Raji (cell line): Measurements from ENCODE around the gene DERA.

Source experiments
- POLR2A ChIP-seq: IDR thresholded peaks from 2 replicates; pipeline ENCODE4 v1.6.1; 2011; ENCODE audit warnings: low read depth, low read length, control low read depth; ENCODE audit not compliant: insufficient read depth

The DERA gene

GRCh38 chr12:15955281-15955680 lies 44.1 kb downstream of the DERA start:
- TF ChIP-seq POLR2A = no peak

DNA sequence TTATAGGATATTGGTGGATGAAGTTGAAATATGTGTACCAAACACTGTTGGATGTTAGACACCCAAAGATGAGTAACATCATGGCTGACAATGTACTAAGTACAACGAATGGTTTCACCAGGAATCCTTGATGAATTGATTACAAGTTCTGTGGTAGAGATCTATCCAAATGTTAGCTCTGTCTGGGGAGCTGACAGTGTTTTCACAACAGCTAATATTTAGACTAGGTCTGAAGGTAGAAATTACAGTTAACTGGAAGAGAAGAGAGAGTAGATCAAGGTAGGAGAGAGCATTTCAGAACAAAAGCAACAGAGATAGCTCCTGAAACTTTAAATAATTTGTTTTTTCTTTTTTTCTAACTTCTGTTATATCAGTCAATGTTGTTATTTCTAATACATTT lies 44.9 kb downstream of the DERA start:
- TF ChIP-seq POLR2A = no peak

DNA sequence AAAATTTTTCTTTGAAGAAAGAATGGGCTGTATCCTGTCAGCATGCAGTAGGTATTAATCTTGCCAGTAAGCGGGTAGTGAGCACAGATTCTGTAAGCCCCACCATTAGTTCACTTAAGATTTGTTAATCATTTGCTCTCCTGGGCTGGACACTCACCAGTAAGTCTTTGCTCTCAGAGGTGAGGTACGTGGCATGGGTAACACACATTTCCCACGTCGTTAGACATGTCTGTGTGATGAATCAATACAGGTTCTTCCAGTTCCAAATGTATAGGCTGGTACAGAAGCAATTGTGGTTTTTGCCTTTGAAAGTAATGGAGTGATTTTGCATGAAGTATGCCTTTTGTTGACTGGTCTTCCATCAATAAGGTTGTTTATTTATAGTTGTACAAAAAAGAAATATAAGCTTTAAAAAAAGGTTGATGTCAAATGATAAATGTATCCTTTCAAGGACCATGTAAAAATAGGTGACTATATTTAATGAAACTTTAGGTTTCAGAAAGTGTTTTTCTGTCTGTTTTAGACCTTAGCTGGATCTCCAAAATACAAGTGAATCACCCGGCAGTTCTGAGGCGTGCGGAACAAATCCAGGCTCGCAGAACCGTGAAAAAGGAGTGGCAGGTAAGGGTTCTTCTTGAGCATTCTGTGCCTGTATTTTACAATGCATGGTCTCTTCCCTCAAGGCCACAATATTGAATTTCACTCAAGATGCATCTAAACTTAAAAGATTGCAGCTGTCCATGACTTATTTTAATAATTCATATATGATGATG lies 45.5 kb downstream of the DERA start:
- TF ChIP-seq POLR2A = no peak

- no peak for TF ChIP-seq POLR2A
These were observed 51.6 kb downstream of the DERA start for GRCh38 chr12:15962760-15963159.

GRCh38 chr12:15963271-15963670 lies 52.1 kb downstream of the DERA start:
- TF ChIP-seq POLR2A = no peak

DNA sequence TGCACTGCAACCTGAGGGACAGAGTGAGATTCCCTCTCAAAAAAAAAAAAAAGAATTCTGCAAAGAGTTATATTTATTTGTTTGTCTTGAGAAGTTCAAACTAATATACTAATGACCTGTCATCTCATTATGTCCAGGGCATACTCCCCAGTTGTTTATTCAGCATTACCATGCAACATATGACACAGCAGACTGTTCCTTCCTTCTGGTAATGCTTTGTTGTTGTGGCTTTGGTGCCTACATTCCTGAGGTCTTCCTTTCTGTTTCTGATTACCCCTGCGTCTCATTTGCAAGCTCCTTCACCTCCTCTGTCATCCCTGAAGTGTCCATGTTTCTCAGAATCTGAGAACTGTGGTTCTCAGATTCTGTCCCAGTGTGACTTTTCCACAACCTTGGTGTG lies 55.3 kb downstream of the DERA start:
- TF ChIP-seq POLR2A = no peak

GRCh38 chr12:15971211-15971610 lies 60.1 kb downstream of the DERA start:
- TF ChIP-seq POLR2A = no peak

DNA sequence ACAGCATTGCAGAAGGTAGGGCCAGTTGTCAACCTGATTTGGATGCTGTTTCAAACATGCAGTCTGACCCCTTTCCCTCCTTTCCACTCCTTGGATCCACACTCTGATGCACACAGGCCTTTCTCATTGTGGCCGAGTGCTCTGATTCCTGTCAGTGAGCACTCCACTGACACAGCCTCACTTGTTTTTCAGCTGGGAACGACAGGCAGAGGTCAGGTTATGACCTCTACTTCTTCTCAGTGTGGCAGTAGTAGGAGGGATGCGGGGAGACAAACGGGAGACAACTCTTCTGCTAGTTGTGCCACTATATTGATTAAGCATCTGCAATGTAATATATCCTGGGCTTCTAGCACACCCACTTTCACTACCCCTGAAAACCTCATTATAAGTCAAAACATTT lies 61.8 kb downstream of the DERA start:
- TF ChIP-seq POLR2A = no peak

GRCh38 chr12:15977999-15978951 lies 67.1 kb downstream of the DERA start:
- TF ChIP-seq POLR2A = no peak

- no peak for TF ChIP-seq POLR2A
These were observed 68.3 kb downstream of the DERA start for GRCh38 chr12:15979096-15980092.

DNA sequence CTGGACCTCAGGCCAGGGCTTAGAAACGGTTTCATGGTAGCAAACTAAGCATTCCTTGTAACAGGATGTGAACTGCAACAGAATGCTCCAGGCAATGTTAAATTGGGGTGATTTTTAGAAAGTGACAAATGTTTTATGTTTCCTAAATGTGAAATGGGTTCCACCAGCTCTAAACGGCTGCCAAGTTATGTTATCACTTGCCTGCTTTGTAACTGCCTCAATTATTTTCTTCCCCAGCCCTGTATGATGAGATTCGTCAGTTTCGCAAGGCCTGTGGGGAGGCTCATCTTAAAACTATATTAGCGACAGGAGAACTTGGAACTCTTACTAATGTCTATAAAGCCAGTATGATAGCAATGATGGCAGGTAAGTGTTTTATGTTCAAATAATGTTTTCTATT lies 70.9 kb downstream of the DERA start:
- TF ChIP-seq POLR2A = no peak

DNA sequence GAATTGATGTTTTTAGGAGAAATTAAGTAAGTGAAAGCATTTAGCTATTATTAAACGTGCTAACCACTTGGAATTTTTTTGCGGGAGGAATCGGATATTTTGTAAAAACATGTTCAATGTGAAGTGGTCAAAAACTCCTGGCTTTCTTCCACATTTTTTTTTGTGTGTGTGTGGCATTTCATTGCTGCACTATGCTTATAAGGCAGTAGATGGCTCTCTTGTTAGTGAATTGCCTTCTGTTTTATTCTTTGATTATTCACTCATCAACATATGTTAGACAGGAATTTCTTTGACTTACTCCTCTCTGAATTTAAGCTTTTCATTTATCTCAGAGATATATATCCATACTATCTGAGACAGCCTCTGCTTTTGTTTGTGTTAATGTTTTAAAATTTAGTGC lies 71.3 kb downstream of the DERA start:
- TF ChIP-seq POLR2A = no peak

DNA sequence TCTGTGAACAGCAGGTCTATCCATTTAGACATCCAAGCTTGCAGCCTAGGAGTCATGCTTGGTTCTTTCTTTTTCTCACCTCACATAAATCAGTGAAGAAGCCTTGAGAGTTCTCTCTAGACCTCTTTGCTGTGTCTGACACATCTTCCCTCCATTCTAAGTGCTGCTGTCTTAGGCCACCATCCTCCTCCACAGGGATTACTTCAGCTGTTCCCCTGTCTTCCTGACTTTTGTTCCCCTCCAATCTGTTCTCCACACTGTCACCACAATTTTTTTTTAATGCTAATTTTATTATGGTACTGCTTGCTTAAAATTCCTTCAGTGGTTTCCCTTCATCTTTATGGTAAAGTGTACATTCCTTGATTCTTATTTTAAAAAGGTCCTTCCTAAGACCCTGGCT lies 71.8 kb downstream of the DERA start:
- TF ChIP-seq POLR2A = no peak

DNA sequence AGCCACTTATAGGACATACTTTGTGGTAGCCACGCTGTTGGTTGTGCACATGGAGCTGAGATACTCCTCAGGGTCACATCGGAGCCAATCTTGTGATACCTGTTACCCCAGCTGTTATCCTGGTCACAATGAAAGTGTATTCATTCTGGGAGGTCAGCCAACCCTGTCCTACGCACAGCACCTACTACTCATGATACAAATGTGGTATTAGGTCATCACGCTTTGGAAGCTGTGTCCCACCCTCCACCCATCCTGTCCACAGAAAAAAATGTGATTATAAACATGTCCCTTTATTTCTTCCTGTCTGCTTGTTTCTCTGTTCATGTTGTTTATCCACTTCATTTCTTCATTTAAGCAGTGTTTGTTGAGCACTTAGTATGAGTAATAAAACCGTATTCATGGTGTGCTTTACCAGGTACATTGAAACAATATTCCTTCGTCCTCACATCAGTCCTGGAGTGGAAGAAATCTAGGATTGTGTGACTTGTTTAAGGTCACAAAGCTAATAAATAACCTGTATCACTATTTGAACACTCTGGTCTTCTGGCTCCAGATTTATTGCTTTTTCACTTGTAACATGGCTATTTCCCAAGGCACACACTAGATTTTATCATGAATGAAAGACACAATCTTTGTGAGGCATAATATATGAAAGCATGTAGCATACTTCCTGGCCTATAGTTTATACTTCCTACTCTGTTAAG lies 73.1 kb downstream of the DERA start:
- no peak for TF ChIP-seq POLR2A

- TF ChIP-seq POLR2A = no peak
These were observed 73.8 kb downstream of the DERA start for GRCh38 chr12:15984963-15985362.

- TF ChIP-seq POLR2A = no peak
These were observed 76.6 kb downstream of the DERA start for GRCh38 chr12:15987696-15988095.
